ENCODE data around the gene POLR1A.

GRCh38 chr2:85995648-85996529, 109.8 kb downstream of the POLR1A start:
- TF ChIP-seq POLR2A (IDR thresholded peaks at IDR 0.05) (no peak), EP300 (IDR thresholded peaks at IDR 0.05) (no peak)

Data from upper lobe of left lung (tissue), 4 donors.